Measurements from ENCODE around the gene TMEM259.

Gene TMEM259

DNA sequence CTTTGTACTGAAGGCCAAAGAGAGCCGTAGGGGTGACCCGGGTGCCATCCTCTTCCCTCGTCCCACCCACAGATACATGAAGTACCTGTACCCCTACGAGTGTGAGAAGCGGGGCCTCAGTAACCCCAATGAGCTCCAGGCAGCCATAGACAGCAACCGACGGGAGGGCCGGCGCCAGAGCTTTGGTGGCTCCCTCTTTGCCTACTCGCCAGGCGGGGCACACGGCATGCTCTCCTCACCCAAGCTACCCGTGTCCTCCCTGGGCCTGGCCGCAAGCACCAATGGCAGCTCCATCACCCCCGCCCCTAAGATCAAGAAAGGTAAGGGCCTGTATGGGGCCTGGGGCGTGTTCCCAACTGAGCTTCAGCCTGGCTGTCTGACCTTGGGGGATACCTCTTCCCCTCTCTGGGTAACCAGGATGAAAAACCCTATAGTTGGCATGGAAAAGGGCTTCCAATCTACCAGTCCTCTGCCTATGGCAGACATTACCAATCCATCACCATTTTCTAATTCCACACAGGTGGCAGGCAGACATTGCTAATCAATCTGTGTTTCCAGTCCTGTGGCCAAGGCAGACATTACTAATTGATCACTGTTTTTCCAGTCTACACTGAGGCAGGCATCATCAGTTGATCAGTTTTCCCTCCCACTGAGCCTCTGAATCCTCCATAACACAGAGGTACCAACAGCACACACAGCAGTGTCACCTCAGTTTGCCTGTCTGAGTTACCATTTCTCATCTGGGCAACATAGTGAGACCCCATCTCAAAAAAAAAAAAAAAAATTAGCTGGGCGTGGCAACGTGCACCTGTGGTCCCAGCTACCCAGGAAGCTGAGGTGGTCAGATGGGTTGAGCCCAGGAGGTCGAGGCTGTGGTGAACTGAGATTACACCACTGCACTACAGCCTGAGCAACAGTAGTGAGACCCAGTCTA is 55.9 kb downstream of the TMEM259 start:
- Histone ChIP-seq H3K4me3 (ENCODE audit: control insufficient read depth in 1 of 7, extremely low read depth in 1 of 7, insufficient read depth in 4 of 7, low read depth in 2 of 7, low read length in 6 of 7) (no peak overlapping the region), H3K4me1 (ENCODE audit: control extremely low read depth in 1 of 4, control insufficient read depth in 4 of 4, insufficient read depth in 4 of 4, low read length in 3 of 4) (peaks cover 0 to 24% (median 11%) of the 10 kb centered on the region in 4 experiments), H3K27me3 (replicated peaks in 2 of 5; ENCODE audit: control insufficient read depth in 4 of 5, insufficient read depth in 5 of 5, low read length in 4 of 5) (no peaks in the 10 kb centered on the region), H3K36me3 (ENCODE audit: control insufficient read depth in 4 of 4, insufficient read depth in 4 of 4, low read length in 3 of 4) (peaks cover 5 to 74% (median 37%) of the 10 kb centered on the region in 4 experiments), H3K27ac (ENCODE audit: insufficient read depth in 1 of 2, low read depth in 1 of 2, low read length in 2 of 2, poor library complexity in 1 of 2, severe bottlenecking in 2 of 2) (no peak overlapping the region), H3K9me3 (ENCODE audit: control extremely low read depth in 1 of 5, control insufficient read depth in 4 of 5, insufficient read depth in 2 of 5, low read depth in 1 of 5, low read length in 4 of 5) (peaks cover 0 to 4% (median 3%) of the 10 kb centered on the region in 5 experiments)
- DNase-seq = peak; percentile 39 to 77 (median 55)
- ChIA-PET POLR2A (no interaction called here), CTCF (interaction anchor here (0.5 to 2.0 kb wide), 4 partner anchors 17 to 194 kb away, joined by 3 to 7 read pairs (median 4); partner anchors contain the start of gene WDR18)
- WGBS (ENCODE audit: insufficient coverage) = 98% methylated on average over 19 of the region's 19 CpGs

DNA sequence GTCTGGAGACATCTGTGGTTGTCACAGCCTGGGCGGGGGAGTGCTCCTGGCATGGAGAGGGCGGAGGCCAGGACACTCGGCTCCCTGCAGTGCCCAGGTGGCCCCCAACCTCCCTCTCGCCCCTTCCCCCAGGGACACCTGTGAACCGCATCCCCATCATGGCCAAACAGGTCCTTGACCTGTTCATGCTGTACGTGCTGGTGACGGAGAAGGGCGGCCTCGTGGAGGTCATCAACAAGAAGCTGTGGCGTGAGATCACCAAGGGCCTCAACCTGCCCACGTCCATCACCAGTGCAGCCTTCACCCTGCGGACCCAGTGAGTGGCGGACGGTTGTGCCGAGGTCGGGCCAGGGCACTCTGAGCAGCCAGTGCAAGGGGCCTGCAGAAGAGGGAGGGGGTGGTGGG is 56.8 kb downstream of the TMEM259 start:
- 95% methylated on average over 11 of the region's 16 CpGs for WGBS (ENCODE audit: insufficient coverage)
- ChIA-PET POLR2A (no interaction called here), CTCF (interaction anchor here (0.7 to 2.0 kb wide), 4 partner anchors 18 to 46 kb away, joined by 3 to 7 read pairs (median 4); partner anchors contain the start of gene WDR18)
- no peaks in the 10 kb centered on the region for H3K27me3 ChIP-seq (replicated peaks in 2 of 5; ENCODE audit: control insufficient read depth in 4 of 5, insufficient read depth in 5 of 5, low read length in 4 of 5)
- DNase-seq = no peak
- no peak overlapping the region for H3K27ac ChIP-seq (ENCODE audit: insufficient read depth in 1 of 2, low read depth in 1 of 2, low read length in 2 of 2, poor library complexity in 1 of 2, severe bottlenecking in 2 of 2)
- peaks cover 0 to 4% (median 3%) of the 10 kb centered on the region in 5 experiments for H3K9me3 ChIP-seq (ENCODE audit: control extremely low read depth in 1 of 5, control insufficient read depth in 4 of 5, insufficient read depth in 2 of 5, low read depth in 1 of 5, low read length in 4 of 5)
- H3K4me3 ChIP-seq (ENCODE audit: control insufficient read depth in 1 of 7, extremely low read depth in 1 of 7, insufficient read depth in 4 of 7, low read depth in 2 of 7, low read length in 6 of 7) = no peak overlapping the region
- H3K36me3 ChIP-seq (ENCODE audit: control insufficient read depth in 4 of 4, insufficient read depth in 4 of 4, low read length in 3 of 4) = peaks cover 5 to 77% (median 34%) of the 10 kb centered on the region in 4 experiments
- H3K4me1 ChIP-seq (ENCODE audit: control extremely low read depth in 1 of 4, control insufficient read depth in 4 of 4, insufficient read depth in 4 of 4, low read length in 3 of 4) = peaks cover 0 to 24% (median 11%) of the 10 kb centered on the region in 4 experiments

DNA sequence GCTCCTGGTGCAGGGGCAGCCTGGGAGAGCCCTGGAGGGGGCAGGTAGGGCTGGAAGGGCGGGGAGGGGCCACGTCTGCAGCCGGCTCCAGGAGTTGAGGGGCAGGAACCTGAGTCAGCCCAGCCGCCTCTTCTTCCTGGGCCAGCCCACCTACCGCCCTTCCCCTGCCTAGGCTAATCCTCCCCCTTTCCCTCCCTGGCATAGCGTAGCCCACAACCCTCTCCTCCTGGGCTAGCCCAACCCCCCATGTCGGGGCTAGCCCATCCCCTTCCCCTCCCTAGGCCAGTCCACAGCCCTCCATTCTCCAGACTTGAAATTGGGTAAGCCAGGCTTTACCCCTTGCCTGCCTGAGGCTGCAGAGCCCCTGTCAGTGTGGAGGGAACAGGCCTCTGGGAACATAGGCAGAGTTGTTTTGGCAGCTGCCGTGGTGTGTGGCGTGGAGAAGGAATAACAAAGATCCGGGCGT is 57.4 kb downstream of the TMEM259 start:
- H3K9me3 ChIP-seq (ENCODE audit: control extremely low read depth in 1 of 5, control insufficient read depth in 4 of 5, insufficient read depth in 2 of 5, low read depth in 1 of 5, low read length in 4 of 5) = peaks cover 0 to 4% (median 3%) of the 10 kb centered on the region in 5 experiments
- ChIA-PET POLR2A (no interaction called here), CTCF (interaction anchor here (1.7 to 2.0 kb wide), 2 partner anchors 40 to 46 kb away, joined by 3 to 5 read pairs; no protein-coding TSS in a partner anchor)
- no peak for DNase-seq
- WGBS (ENCODE audit: insufficient coverage) = 79% methylated on average over 9 of the region's 11 CpGs
- H3K36me3 ChIP-seq (ENCODE audit: control insufficient read depth in 4 of 4, insufficient read depth in 4 of 4, low read length in 3 of 4) = peaks cover 5 to 75% (median 35%) of the 10 kb centered on the region in 4 experiments
- no peak overlapping the region for H3K4me3 ChIP-seq (ENCODE audit: control insufficient read depth in 1 of 7, extremely low read depth in 1 of 7, insufficient read depth in 4 of 7, low read depth in 2 of 7, low read length in 6 of 7)
- no peak overlapping the region for H3K27ac ChIP-seq (ENCODE audit: insufficient read depth in 1 of 2, low read depth in 1 of 2, low read length in 2 of 2, poor library complexity in 1 of 2, severe bottlenecking in 2 of 2)
- peaks cover 0 to 24% (median 11%) of the 10 kb centered on the region in 4 experiments for H3K4me1 ChIP-seq (ENCODE audit: control extremely low read depth in 1 of 4, control insufficient read depth in 4 of 4, insufficient read depth in 4 of 4, low read length in 3 of 4)
- no peaks in the 10 kb centered on the region for H3K27me3 ChIP-seq (replicated peaks in 2 of 5; ENCODE audit: control insufficient read depth in 4 of 5, insufficient read depth in 5 of 5, low read length in 4 of 5)

DNA sequence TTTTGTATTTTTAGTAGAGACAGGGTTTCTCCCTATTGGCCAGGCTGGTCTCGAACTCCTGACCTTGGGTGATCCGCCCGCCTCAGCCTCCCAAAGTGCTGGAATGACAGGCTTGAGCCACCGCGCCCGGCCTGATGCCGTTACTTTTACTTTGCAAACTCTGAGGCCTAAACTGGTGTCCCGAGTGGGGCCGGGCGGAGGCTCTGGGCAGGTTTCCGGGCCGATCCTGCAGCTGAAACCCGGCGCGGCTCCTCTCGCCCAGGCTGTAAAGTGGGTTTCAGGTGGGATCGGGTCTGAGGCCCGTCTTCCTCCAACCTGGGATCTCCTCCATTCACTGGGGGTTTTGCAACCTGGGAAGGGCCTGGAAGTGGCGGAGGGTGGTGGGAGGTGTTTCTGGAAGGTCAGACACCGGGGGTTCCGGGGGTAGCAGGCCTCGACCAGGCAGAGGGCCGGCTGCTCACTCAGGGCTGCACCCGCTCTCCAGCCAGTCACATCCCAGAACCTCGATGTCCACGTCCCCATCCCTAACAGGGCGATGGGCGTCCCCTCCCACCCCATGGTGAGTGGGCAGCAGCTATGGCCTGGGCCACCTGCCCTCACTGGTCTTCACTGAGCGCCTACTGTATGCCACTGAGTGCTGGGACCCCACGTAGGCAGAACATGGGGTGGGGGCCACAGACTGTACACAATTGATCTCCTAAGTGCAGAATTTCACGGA is 58.1 kb downstream of the TMEM259 start:
- H3K9me3 ChIP-seq (ENCODE audit: control extremely low read depth in 1 of 5, control insufficient read depth in 4 of 5, insufficient read depth in 2 of 5, low read depth in 1 of 5, low read length in 4 of 5) = peaks cover 0 to 4% (median 3%) of the 10 kb centered on the region in 5 experiments
- POLR2A ChIA-PET = no interaction called here

DNA sequence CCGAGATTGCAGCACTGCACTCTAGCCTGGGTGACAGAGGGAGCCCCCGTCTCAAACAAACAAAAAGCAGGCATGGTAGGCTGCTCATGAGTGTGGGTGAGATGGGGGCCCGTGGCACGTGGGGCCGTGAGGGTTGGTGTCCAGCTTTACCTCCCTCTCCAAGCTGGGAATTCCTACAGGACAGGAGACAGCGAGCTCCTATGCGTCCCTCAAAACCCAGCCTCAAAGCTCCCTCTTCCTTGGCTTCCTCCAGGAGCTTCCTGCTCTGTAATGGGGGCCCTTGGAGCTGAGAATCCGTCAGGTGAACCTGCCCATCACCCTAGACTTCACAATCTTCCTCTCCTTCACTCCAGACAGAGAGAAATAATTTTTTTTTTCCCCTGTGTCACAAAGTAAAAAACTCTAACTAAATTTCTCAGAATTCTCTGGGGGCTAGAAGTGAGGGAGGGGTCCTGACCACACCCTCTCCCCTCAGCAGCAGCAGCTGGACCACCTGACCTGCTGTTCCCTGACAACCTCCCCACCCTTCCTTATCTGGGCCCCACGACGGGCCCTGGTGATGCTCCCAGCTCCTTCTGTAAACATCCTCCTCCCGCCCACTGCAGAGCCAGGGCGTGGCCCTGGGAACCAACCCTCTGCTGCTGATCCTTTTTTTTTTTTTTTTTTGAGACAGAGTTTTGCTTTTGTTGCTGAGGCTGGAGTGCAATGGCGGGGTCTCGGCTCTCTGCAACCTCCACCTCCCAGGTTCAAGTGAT is 58.9 kb downstream of the TMEM259 start:
- Histone ChIP-seq H3K36me3 (ENCODE audit: control insufficient read depth in 4 of 4, insufficient read depth in 4 of 4, low read length in 3 of 4) (peaks cover 5 to 65% (median 28%) of the 10 kb centered on the region in 4 experiments), H3K27ac (ENCODE audit: insufficient read depth in 1 of 2, low read depth in 1 of 2, low read length in 2 of 2, poor library complexity in 1 of 2, severe bottlenecking in 2 of 2) (no peak overlapping the region), H3K27me3 (replicated peaks in 2 of 5; ENCODE audit: control insufficient read depth in 4 of 5, insufficient read depth in 5 of 5, low read length in 4 of 5) (no peaks in the 10 kb centered on the region), H3K4me1 (ENCODE audit: control extremely low read depth in 1 of 4, control insufficient read depth in 4 of 4, insufficient read depth in 4 of 4, low read length in 3 of 4) (peaks cover 0 to 24% (median 11%) of the 10 kb centered on the region in 4 experiments), H3K4me3 (ENCODE audit: control insufficient read depth in 1 of 7, extremely low read depth in 1 of 7, insufficient read depth in 4 of 7, low read depth in 2 of 7, low read length in 6 of 7) (no peak overlapping the region), H3K9me3 (ENCODE audit: control extremely low read depth in 1 of 5, control insufficient read depth in 4 of 5, insufficient read depth in 2 of 5, low read depth in 1 of 5, low read length in 4 of 5) (peaks cover 0 to 4% (median 3%) of the 10 kb centered on the region in 5 experiments)
- DNase-seq = peak in 1 of 3 donors; percentile 36
- CTCF ChIA-PET = interaction anchor here (0.7 to 1.3 kb wide), 6 partner anchors 9 to 38 kb away, joined by 3 to 5 read pairs (median 3); no protein-coding TSS in a partner anchor
- POLR2A ChIA-PET = no interaction called here
- 93% methylated on average over 7 of the region's 14 CpGs for WGBS (ENCODE audit: insufficient coverage)

More for the DNA sequence above, 58.1 kb downstream of the TMEM259 start:
- H3K36me3 ChIP-seq (ENCODE audit: control insufficient read depth in 4 of 4, insufficient read depth in 4 of 4, low read length in 3 of 4) = peaks cover 5 to 71% (median 32%) of the 10 kb centered on the region in 4 experiments
- H3K4me3 ChIP-seq (ENCODE audit: control insufficient read depth in 1 of 7, extremely low read depth in 1 of 7, insufficient read depth in 4 of 7, low read depth in 2 of 7, low read length in 6 of 7) = no peak overlapping the region
- no peaks in the 10 kb centered on the region for H3K27me3 ChIP-seq (replicated peaks in 2 of 5; ENCODE audit: control insufficient read depth in 4 of 5, insufficient read depth in 5 of 5, low read length in 4 of 5)
- DNase-seq = no peak
- CTCF ChIA-PET = interaction anchor here (0.6 to 1.7 kb wide), 5 partner anchors 9 to 47 kb away, joined by 3 to 5 read pairs (median 3); no protein-coding TSS in a partner anchor
- H3K4me1 ChIP-seq (ENCODE audit: control extremely low read depth in 1 of 4, control insufficient read depth in 4 of 4, insufficient read depth in 4 of 4, low read length in 3 of 4) = peaks cover 0 to 24% (median 11%) of the 10 kb centered on the region in 4 experiments
- H3K27ac ChIP-seq (ENCODE audit: insufficient read depth in 1 of 2, low read depth in 1 of 2, low read length in 2 of 2, poor library complexity in 1 of 2, severe bottlenecking in 2 of 2) = no peak overlapping the region
- 92% methylated on average over 21 of the region's 31 CpGs for WGBS (ENCODE audit: insufficient coverage)

DNA sequence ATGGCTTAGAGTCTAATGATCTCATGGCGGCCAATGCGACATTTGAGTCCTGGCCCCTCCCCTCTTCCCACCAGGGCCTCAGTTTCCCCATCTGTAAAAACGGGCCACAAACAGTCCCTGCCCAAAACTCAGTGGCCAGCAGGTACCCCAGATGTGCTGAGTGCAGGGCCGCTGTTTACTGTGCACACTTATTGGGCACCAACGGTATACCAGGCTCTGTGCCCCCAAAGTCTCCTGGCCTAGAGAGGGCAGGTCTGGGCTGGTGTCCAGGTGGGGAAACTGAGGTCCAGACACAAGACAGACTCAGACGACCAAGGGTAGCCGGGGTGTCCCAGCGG is 60.4 kb downstream of the TMEM259 start:
- Histone ChIP-seq H3K36me3 (ENCODE audit: control insufficient read depth in 4 of 4, insufficient read depth in 4 of 4, low read length in 3 of 4) (peaks cover 5 to 56% (median 23%) of the 10 kb centered on the region in 4 experiments), H3K27me3 (replicated peaks in 2 of 5; ENCODE audit: control insufficient read depth in 4 of 5, insufficient read depth in 5 of 5, low read length in 4 of 5) (no peaks in the 10 kb centered on the region), H3K27ac (ENCODE audit: insufficient read depth in 1 of 2, low read depth in 1 of 2, low read length in 2 of 2, poor library complexity in 1 of 2, severe bottlenecking in 2 of 2) (peak overlapping the region in 1 of 2 experiments; percentile 5), H3K9me3 (ENCODE audit: control extremely low read depth in 1 of 5, control insufficient read depth in 4 of 5, insufficient read depth in 2 of 5, low read depth in 1 of 5, low read length in 4 of 5) (peaks cover 0 to 4% (median 0%) of the 10 kb centered on the region in 5 experiments), H3K4me1 (ENCODE audit: control extremely low read depth in 1 of 4, control insufficient read depth in 4 of 4, insufficient read depth in 4 of 4, low read length in 3 of 4) (peaks cover 0 to 24% (median 11%) of the 10 kb centered on the region in 4 experiments), H3K4me3 (ENCODE audit: control insufficient read depth in 1 of 7, extremely low read depth in 1 of 7, insufficient read depth in 4 of 7, low read depth in 2 of 7, low read length in 6 of 7) (no peak overlapping the region)
- 82% methylated on average over 8 of the region's 8 CpGs for WGBS (ENCODE audit: insufficient coverage)
- no peak for DNase-seq
- ChIA-PET POLR2A (no interaction called here), CTCF (no interaction called here)

Measured in common myeloid progenitor, CD34-positive (primary cell).